Stomach smooth muscle (tissue), 2 donors: ENCODE measurements around the gene DDAH2.

ENCODE experiments used
- H3K27ac ChIP-seq: one replicate; pipeline ENCODE4 v1.7.0; 2013; ENCODE audit warnings: mild to moderate bottlenecking, low read length, inconsistent platforms
- H3K27me3 ChIP-seq, 2 donors: one replicate each; pipeline ENCODE4 v1.7.0; 2013; ENCODE audit warnings: low read length in 2 of 2; ENCODE audit not compliant: insufficient read depth in 2 of 2, control insufficient read depth in 1 of 2
- H3K36me3 ChIP-seq, 2 donors: one replicate each; pipeline ENCODE4 v1.7.0; 2013; ENCODE audit warnings: low read length in 2 of 2; ENCODE audit not compliant: control insufficient read depth in 2 of 2, insufficient read depth in 2 of 2
- H3K4me1 ChIP-seq: one replicate; pipeline ENCODE4 v1.7.0; 2013; ENCODE audit warnings: low read length; ENCODE audit not compliant: control insufficient read depth, insufficient read depth
- H3K4me3 ChIP-seq, 2 donors: one replicate each; pipeline ENCODE4 v1.7.0; 2013; ENCODE audit warnings: low read length in 2 of 2
- H3K9ac ChIP-seq, 2 donors: one replicate each; pipeline ENCODE4 v1.7.0; 2013; ENCODE audit warnings: low read length in 2 of 2, mild to moderate bottlenecking in 1 of 2
- H3K9me3 ChIP-seq, 2 donors: one replicate each; pipeline ENCODE4 v1.7.0; 2013; ENCODE audit warnings: low read length in 2 of 2; ENCODE audit not compliant: control insufficient read depth in 2 of 2
- donor health status: healthy.
- donor health status: Pancreatic carcinoma.

DDAH2 gene, protein sequence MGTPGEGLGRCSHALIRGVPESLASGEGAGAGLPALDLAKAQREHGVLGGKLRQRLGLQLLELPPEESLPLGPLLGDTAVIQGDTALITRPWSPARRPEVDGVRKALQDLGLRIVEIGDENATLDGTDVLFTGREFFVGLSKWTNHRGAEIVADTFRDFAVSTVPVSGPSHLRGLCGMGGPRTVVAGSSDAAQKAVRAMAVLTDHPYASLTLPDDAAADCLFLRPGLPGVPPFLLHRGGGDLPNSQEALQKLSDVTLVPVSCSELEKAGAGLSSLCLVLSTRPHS

DNA sequence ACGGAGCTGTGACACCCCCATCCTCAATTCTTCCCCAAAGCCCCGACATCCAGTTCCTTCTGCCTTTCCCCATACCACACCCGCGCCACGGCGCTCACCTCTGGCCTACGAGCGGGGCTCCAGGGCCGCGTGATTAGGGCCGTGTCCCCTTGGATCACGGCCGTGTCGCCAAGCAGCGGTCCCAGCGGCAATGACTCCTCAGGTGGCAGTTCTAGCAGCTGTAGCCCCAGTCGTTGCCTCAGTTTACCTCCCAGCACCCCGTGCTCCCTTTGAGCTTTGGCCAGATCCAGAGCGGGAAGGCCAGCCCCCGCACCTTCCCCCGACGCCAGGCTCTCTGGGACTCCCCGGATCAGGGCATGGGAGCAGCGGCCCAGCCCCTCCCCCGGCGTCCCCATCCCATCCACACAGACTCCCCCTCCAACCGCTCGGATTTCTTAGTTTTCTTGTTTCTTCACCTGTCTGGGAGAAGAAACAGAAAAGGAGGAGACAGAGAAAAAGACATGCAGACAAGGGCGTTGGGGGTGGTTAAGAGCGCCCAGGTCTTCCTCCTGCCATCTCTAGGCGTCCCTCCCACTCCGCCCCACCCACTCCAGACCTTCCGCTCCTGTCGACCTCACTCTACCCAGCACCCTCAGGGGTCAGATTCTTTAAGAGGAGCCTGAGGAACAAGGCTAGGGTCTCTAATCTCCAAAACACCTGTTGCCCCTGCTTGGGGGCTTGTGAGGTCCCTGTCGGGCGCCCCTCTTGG, at the start of gene DDAH2:
TSS of gene DDAH2 (minus strand) at position 533 of the 748 bp plus-strand sequence. CDS start at position 395, 138 bp downstream.
- Histone ChIP-seq H3K4me1 (peaks cover 27% of the 10 kb centered on the region), H3K9ac (peak within 1 kb of the TSS; percentile 87 to 90), H3K4me3 (peak within 1 kb of the TSS; percentile 93), H3K9me3 (no peaks in the 10 kb centered on the region), H3K27me3 (no peaks in the 10 kb centered on the region), H3K27ac (peak within 1 kb of the TSS; percentile 93), H3K36me3 (peaks cover 29 to 37% of the 10 kb centered on the region in 2 donors)

DNA sequence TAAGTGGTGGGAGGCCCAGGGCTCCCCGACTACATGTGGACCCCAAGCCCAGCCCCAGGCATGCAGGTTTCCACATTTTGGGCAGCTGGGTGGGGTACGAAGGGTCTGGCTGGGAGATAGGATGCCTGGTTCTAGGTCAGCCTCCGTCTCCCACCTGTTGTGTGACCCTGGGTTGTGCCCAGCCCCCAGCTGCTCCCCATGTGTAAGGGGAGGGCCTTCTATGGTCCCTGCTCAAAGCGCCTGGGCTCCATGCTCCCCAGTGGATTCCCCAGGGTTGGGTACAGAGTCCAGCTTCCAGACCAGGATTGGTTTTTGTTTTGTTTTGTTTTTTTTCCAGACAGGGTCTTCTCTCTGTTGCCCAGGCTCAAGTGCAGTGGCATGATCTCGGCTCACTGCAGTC, 49.1 kb upstream of the DDAH2 start:
- H3K36me3 ChIP-seq, result peaks cover 28% of the 10 kb centered on the region in 2 donors
- no peak overlapping the region for H3K9ac ChIP-seq
- no peak overlapping the region for H3K27ac ChIP-seq
- H3K4me3 ChIP-seq, result no peak overlapping the region
- peaks cover 9% of the 10 kb centered on the region for H3K4me1 ChIP-seq
- no peaks in the 10 kb centered on the region for H3K27me3 ChIP-seq
- H3K9me3 ChIP-seq, result no peaks in the 10 kb centered on the region

DNA sequence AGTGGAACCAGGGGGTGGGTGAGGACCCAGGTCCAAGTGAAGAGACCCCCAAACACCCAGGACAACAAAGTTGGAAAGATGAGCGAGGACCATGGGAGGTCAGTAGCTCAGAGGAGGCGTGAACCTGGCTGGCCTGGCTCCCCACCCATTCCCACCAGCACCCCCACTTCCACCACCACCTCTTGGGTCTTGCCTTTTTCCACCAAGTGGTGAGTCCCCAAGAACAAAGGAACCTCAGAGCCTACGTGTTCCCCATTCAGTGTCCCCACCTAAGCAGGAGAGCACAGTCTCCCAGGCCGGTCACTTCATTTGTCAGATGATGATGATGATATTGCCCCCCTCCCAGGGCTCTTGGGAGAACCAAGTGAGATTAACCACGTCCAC, 48.6 kb upstream of the DDAH2 start:
- Histone ChIP-seq H3K4me3 (no peak overlapping the region), H3K27me3 (no peaks in the 10 kb centered on the region), H3K9me3 (no peaks in the 10 kb centered on the region), H3K4me1 (peaks cover 9% of the 10 kb centered on the region), H3K9ac (no peak overlapping the region), H3K36me3 (peaks cover 23 to 25% of the 10 kb centered on the region in 2 donors), H3K27ac (no peak overlapping the region)

DNA sequence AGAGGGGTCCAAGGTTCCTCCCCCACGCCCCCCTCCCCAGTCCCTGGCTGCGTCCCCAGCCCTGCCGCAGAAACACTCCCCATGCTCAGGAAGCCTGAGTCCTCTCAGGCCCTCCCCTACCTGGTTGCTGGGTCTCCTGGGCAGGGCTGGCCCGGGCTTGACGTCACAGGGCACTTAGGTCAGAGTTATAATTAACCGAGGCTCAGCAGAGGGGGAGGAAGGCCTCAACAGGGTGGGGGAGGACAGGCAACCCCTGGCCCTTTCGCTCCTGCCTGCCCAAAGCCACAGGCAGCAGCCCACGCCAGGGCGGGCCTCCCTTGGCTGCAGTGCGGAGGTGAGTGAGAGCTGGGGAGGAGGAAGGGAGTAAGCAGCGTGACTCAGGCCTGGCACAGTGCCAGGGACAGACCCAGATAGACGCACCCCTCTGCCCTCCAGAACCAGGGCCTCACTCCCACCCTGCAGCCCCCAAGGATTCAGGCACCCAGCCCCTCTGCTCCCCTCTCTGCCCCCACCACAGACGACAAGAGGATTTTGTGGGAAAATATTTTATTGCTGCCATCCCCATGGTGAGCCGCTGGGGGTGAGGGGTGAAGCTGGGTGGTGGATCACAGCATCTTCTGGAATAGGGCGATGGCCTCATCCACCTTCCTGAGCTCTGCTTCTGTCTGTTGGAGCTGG, 48.0 kb upstream of the DDAH2 start, which contains the start of gene VWA7:
TSS of gene VWA7 (minus strand) at position 340 of the 678 bp plus-strand sequence. CDS start 549 bp downstream, outside the sequence.
- Histone ChIP-seq H3K27ac (no peak within 1 kb of the TSS), H3K36me3 (peaks cover 19 to 21% of the 10 kb centered on the region in 2 donors), H3K9ac (peak within 1 kb of the TSS in 1 of 2 donors; percentile 36), H3K4me3 (no peak within 1 kb of the TSS), H3K27me3 (no peaks in the 10 kb centered on the region), H3K4me1 (peaks cover 9% of the 10 kb centered on the region), H3K9me3 (no peaks in the 10 kb centered on the region)

DNA sequence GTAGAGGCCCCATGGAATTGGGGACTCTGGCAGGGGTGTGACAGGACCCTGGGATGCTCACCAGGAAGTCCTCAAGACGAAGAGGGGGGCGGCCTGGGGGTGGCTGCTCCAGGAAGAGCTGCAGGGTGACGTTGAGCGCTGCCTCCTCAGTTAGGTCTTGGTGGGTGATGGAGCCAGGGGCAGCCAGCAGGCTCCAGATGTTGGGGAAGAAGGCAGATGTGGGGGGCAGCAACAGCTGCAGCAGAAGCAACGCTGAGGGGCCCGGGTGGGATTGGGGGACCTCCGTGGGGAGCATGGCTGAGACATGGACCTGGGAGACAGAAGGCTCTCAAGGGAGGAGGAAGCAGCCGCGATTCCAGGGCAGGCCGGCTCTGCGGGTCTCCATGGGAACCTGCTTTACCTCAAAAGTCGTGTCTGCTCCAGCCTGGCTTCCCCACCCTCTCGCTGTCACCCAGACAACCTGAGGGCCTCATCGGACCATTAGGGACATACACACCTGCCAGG, 47.4 kb upstream of the DDAH2 start:
- no peaks in the 10 kb centered on the region for H3K9me3 ChIP-seq
- no peak overlapping the region for H3K4me3 ChIP-seq
- H3K36me3 ChIP-seq, result peaks cover 15 to 17% of the 10 kb centered on the region in 2 donors
- peak overlapping the region in 1 of 2 donors; percentile 36 for H3K9ac ChIP-seq
- H3K27ac ChIP-seq, result no peak overlapping the region
- H3K27me3 ChIP-seq, result no peaks in the 10 kb centered on the region
- peaks cover 9% of the 10 kb centered on the region for H3K4me1 ChIP-seq

DNA sequence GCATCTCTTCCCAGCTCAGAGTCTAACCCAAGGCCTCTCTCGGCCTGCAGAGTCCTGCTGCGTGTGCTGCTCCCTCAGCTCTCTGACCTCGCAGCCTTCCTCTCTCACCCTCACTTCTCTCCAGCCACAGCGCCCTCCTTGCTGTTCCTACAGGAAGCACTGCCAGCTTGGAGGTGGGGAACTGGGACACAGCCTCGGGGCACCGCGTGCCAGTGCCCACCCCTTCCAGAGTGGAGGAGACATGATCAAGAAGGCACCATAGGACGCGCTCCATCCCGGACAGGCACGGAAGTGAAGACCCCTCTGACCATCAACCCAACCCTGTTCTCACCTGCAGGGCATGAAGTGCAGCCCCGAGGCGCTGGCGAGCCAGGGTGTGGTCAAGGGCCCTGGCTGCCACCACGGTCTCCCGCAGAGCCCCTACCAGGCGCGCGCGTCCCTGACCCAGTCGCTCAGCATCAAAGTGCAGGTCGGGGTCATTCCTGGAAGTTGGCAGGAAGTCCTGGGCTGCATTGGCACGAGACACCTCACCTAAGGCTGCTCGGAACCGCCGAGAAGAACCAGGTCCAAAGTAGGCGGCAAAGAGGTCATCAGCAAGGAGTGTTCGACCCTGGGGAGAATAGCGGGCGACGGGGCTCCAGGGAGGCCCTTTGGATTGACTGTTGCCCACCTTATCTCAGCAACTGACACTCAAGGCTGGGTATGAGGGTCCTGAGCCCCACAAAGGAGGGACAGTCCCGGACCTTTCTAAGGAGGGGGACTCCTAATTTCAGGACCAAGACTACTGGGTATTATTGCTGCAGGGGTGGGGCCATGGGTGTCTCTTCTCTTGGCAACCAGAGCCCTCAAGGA, 46.8 kb upstream of the DDAH2 start:
- H3K4me3 ChIP-seq, result no peak overlapping the region
- H3K4me1 ChIP-seq, result peaks cover 9% of the 10 kb centered on the region
- no peaks in the 10 kb centered on the region for H3K27me3 ChIP-seq
- peaks cover 13 to 17% of the 10 kb centered on the region in 2 donors for H3K36me3 ChIP-seq
- no peak overlapping the region for H3K27ac ChIP-seq
- no peaks in the 10 kb centered on the region for H3K9me3 ChIP-seq
- H3K9ac ChIP-seq, result no peak overlapping the region

DNA sequence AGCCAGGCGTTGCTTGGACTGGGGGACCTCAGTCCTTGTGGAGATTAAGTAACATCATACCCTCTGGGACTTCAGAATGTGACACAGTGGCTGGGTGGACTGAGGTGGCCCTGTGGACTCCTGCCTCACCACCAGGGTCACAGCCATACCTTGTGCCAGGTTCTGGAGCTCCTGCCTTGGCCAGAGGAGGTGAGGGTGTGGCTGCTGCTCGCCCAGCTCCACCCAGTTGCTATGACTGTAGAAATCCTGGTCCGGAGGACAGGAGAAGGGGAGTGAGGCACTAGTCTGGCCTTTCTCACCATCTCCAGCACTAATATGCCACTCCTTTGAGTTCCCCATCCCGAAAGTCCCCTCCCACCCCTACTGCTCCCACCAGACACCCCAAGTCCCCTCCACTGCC, 46.1 kb upstream of the DDAH2 start:
- Histone ChIP-seq H3K4me1 (peaks cover 9% of the 10 kb centered on the region), H3K27me3 (no peaks in the 10 kb centered on the region), H3K27ac (no peak overlapping the region), H3K9me3 (no peaks in the 10 kb centered on the region), H3K9ac (no peak overlapping the region), H3K4me3 (no peak overlapping the region), H3K36me3 (peaks cover 6 to 10% of the 10 kb centered on the region in 2 donors)

DNA sequence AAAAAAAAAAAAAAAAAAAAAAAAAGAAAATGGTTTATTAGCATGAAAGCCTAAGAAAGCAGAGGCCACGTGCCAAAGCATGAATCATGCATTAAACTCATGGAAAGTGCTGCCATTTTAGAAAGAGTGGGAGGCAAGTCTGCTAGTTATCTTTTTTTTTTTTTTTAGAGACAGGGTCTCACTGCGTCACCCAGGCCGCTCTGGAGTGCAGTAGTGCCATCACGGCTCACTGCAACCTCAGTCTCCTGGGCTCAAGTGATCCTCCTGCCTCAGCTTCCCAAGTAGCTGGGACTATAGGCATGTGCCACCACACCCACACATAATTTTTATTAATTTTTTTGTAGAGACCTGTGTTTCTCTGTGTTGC, 42.9 kb upstream of the DDAH2 start:
- H3K9ac ChIP-seq, result no peak overlapping the region
- no peaks in the 10 kb centered on the region for H3K9me3 ChIP-seq
- H3K4me3 ChIP-seq, result no peak overlapping the region
- H3K27ac ChIP-seq, result no peak overlapping the region
- no peaks in the 10 kb centered on the region for H3K36me3 ChIP-seq
- no peaks in the 10 kb centered on the region for H3K27me3 ChIP-seq
- peaks cover 6% of the 10 kb centered on the region for H3K4me1 ChIP-seq

DNA sequence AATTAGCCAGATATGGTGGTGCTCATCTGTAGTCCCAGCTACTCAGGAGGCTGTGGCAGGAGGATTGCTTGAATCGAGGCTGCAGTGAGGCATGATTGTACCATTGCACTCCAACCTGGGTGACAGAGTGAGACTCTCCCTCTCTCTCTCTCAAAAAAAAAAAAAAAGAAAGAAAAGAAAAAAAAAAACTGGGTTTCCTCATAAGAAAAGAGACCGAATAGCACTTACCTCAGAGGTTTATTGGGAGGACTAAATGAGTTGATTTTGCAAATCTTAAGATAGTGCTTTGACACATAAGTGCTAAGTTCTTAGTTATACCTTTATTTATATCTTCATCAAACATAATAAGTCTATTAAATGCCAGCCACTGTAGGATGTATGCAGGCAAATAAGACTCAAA, 41.8 kb upstream of the DDAH2 start:
- Histone ChIP-seq H3K4me3 (no peak overlapping the region), H3K4me1 (peaks cover 6% of the 10 kb centered on the region), H3K27me3 (peaks cover 3 to 8% of the 10 kb centered on the region in 2 donors), H3K9me3 (no peaks in the 10 kb centered on the region), H3K36me3 (no peaks in the 10 kb centered on the region), H3K9ac (no peak overlapping the region), H3K27ac (no peak overlapping the region)
